ENCODE data around the gene WASHC2A. TPM values are rescaled to one million over a fixed set of nuclear protein-coding genes. Genes with fewer than 3 reads are reported as not detected.
"Not testable (repeated sequence)": the region's sequence is repeated elsewhere in the genome, so short reads cannot be mapped to it uniquely, and the experiment has no call there.

The WASHC2A gene
- total and polyA plus RNA-seq, 2 of the 13 experiments (the other 11 are each of a cell fraction or from before 2014, with no cell fraction given): 22.8 to 29.6 TPM

DNA sequence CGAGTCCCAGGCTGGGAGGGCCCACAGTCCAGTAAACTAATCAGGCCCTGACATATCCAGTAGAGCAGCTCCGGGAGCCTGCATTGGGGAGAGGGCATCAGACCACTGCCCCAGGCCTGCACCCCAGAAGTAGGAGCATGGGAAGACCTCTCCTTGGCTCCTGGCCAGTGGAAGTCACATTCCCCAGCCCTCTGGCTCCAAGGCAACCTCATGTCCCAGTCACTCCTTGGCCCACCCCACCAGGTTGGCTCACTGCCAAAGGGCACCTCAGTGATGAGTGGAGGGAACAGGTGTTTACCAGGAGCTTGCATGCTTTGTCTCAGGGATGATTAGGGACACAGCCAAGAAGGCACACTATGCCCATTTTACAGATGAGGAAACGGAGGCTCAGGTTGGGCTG, 48.5 kb upstream of the WASHC2A start:
- H4K20me1 ChIP-seq (ENCODE audit: insufficient read depth, low read length); FAIRE-seq; H3K27me3 ChIP-seq (ENCODE audit: control insufficient read depth in 1 of 2, insufficient read depth in 2 of 2, low read length in 2 of 2); in situ Hi-C loops (cut with HindIII; ENCODE audit: extremely low pct_ligation_motif_present, low pct_unique_long_range_greater_than_20kb); POLR2A ChIA-PET; ATAC-seq; H2AFZ ChIP-seq (ENCODE audit: low read length); H3K36me3 ChIP-seq (replicated peaks in 1 of 2; ENCODE audit: control insufficient read depth in 1 of 2, insufficient read depth in 2 of 2, low read length in 2 of 2); BruUV-seq (replicated peaks); H3K9ac ChIP-seq (ENCODE audit: insufficient read depth, low read depth, low read length); H3K4me1 ChIP-seq (ENCODE audit: insufficient read depth, low read length); DNase-seq (ENCODE audit: low spot score); H3K27ac ChIP-seq (ENCODE audit: extremely low read length, insufficient read depth, low read length); H3K4me3 ChIP-seq (replicated peaks in 1 of 3; ENCODE audit: insufficient read depth in 1 of 3, low read depth in 2 of 3, low read length in 3 of 3); intact Hi-C loops (cut with micrococcal nuclease; ENCODE audit: unreplicated experiment); H3K4me2 ChIP-seq (ENCODE audit: low read depth, low read length); H3K9me3 ChIP-seq (ENCODE audit: low read length); CTCF ChIA-PET (ENCODE audit: low intra/inter-chr PET ratio, low total read pairs); H3K79me2 ChIP-seq (ENCODE audit: insufficient read depth, low read length): not testable (repeated sequence)
- peak; percentile 77 for TF ChIP-seq ZNF629 (CRISPR knock-in tag; conservative IDR thresholded peaks at IDR 0.05)
- WGBS (ENCODE audit: low lambda C conversion rate): no CpG with 5 or more reads among the region's 3 CpGs

DNA sequence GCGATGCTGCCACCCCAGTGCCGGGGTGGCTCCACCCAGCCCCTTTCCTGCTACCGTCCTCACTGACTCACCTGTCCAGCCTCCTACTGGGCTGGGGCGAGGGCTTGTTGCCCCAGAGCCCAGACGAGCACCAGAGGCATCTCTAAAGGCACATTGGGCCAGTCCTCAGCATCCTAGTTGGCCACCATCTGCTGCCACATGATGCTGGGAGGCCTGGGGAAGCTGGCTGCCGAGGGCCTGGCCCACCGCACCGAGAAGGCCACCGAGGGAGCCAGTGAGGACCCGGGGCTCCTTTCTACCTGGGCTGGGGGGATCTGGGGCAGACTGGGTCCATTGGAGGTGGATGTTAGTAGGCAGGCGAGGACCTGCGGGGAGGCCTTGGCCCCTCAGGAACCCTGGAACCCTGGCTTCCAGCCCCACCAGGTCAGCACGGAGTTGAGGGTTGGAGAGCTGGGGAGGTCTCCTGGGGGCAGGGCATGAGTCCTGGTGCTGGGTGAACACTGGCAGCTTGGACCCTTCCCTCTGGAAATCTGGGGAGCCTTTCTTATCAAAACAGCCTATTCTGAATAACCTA, 47.2 kb upstream of the WASHC2A start:
- H3K79me2 ChIP-seq (ENCODE audit: insufficient read depth, low read length); ATAC-seq; H3K9me3 ChIP-seq (ENCODE audit: low read length); DNase-seq (ENCODE audit: low spot score); in situ Hi-C loops (cut with HindIII; ENCODE audit: extremely low pct_ligation_motif_present, low pct_unique_long_range_greater_than_20kb); H3K27me3 ChIP-seq (ENCODE audit: control insufficient read depth in 1 of 2, insufficient read depth in 2 of 2, low read length in 2 of 2); H3K36me3 ChIP-seq (replicated peaks in 1 of 2; ENCODE audit: control insufficient read depth in 1 of 2, insufficient read depth in 2 of 2, low read length in 2 of 2); H3K4me3 ChIP-seq (replicated peaks in 1 of 3; ENCODE audit: insufficient read depth in 1 of 3, low read depth in 2 of 3, low read length in 3 of 3); CTCF ChIA-PET (ENCODE audit: low intra/inter-chr PET ratio, low total read pairs); H3K4me2 ChIP-seq (ENCODE audit: low read depth, low read length); H3K9ac ChIP-seq (ENCODE audit: insufficient read depth, low read depth, low read length); H3K27ac ChIP-seq (ENCODE audit: extremely low read length, insufficient read depth, low read length); H2AFZ ChIP-seq (ENCODE audit: low read length); H4K20me1 ChIP-seq (ENCODE audit: insufficient read depth, low read length); BruUV-seq (replicated peaks); FAIRE-seq; intact Hi-C loops (cut with micrococcal nuclease; ENCODE audit: unreplicated experiment); POLR2A ChIA-PET; H3K4me1 ChIP-seq (ENCODE audit: insufficient read depth, low read length): not testable (repeated sequence)
- 42% methylated on average over 2 of the region's 13 CpGs for WGBS (ENCODE audit: low lambda C conversion rate)

DNA sequence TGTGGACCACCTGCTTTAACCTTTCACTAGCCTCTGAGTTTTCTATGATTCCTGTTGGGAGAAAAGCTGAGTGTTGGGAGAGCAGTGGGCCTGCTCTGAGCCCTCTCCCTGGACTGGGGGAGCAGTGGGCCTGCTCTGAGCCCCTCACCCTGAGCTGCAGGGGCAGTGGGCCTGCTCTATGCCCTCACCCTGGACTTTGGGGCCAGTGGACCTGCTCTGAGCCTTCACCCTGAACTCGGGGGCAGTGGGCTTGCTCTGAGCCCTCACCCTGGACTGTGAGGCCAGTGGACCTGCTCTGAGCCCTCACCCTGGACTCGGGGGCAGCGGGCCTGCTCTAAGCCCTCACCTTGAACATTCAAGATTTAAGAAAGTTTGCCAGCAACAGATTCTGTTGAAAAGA, 46.1 kb upstream of the WASHC2A start:
- ChIA-PET CTCF (ENCODE audit: low intra/inter-chr PET ratio, low total read pairs) (no interaction called here), POLR2A (no interaction called here)
- Histone ChIP-seq H3K27me3 (ENCODE audit: control insufficient read depth in 1 of 2, insufficient read depth in 2 of 2, low read length in 2 of 2) (peaks cover 1 to 7% of the 10 kb centered on the region in 2 experiments; a peak in 3 of 5 replicates), H3K4me3 (replicated peaks in 1 of 3; ENCODE audit: insufficient read depth in 1 of 3, low read depth in 2 of 3, low read length in 3 of 3) (peak overlapping the region in 1 of 3 experiments; percentile 48; a peak in 1 of 6 replicates), H3K4me2 (ENCODE audit: low read depth, low read length) (peak overlapping the region; percentile 42; the same call in 1 of the 2 replicates), H4K20me1 (ENCODE audit: insufficient read depth, low read length) (no peaks in the 10 kb centered on the region), H2AFZ (ENCODE audit: low read length) (no peak overlapping the region), H3K9ac (ENCODE audit: insufficient read depth, low read depth, low read length) (0 out of 2 replicates have a peak overlapping the region, but pooled peaks have one; percentile 8), H3K36me3 (replicated peaks in 1 of 2; ENCODE audit: control insufficient read depth in 1 of 2, insufficient read depth in 2 of 2, low read length in 2 of 2) (no peaks in the 10 kb centered on the region), H3K4me1 (ENCODE audit: insufficient read depth, low read length) (peaks cover 8% of the 10 kb centered on the region), H3K27ac (ENCODE audit: extremely low read length, insufficient read depth, low read length) (no peak overlapping the region), H3K79me2 (ENCODE audit: insufficient read depth, low read length) (no peaks in the 10 kb centered on the region), H3K9me3 (ENCODE audit: low read length) (no peaks in the 10 kb centered on the region)
- whole genome bisulfite sequencing (ENCODE audit: low lambda C conversion rate): 69% methylated on average over 2 of the region's 3 CpGs
- peak; percentile 53 for ATAC-seq
- intact Hi-C loops (cut with micrococcal nuclease; ENCODE audit: unreplicated experiment): no loop called here
- no TSS peak for BruUV-seq (replicated peaks)
- no peak for DNase-seq (ENCODE audit: low spot score)
- in situ Hi-C loops (cut with HindIII; ENCODE audit: extremely low pct_ligation_motif_present, low pct_unique_long_range_greater_than_20kb): no loop called here
- FAIRE-seq: no peak
- TF ChIP-seq MTF2 (CRISPR knock-in tag; IDR thresholded peaks at IDR 0.05; ENCODE audit: borderline replicate concordance) (no peak), MZF1 (CRISPR knock-in tag; IDR thresholded peaks at IDR 0.05; ENCODE audit: borderline replicate concordance) (no peak), ARHGAP35 (CRISPR knock-in tag; IDR thresholded peaks at IDR 0.05; ENCODE audit: borderline replicate concordance) (no peak), ZBTB8A (CRISPR knock-in tag; IDR thresholded peaks at IDR 0.05; ENCODE audit: borderline replicate concordance, low read depth) (no peak), SP1 (IDR thresholded peaks at IDR 0.05) (no peak), SP1 (CRISPR knock-in tag; IDR thresholded peaks at IDR 0.05) (no peak), ZBTB7B (CRISPR knock-in tag; IDR thresholded peaks at IDR 0.05) (no peak), HNF4A (CRISPR knock-in tag; IDR thresholded peaks at IDR 0.05) (0 out of 2 replicates have a peak, but pooled peaks have one; percentile 7), MXI1 (IDR thresholded peaks at IDR 0.05; ENCODE audit: borderline replicate concordance, low read depth, low read length) (no peak), ZNF768 (CRISPR knock-in tag; IDR thresholded peaks at IDR 0.05) (no peak)
- TF ChIP-seq, protein P1, sequence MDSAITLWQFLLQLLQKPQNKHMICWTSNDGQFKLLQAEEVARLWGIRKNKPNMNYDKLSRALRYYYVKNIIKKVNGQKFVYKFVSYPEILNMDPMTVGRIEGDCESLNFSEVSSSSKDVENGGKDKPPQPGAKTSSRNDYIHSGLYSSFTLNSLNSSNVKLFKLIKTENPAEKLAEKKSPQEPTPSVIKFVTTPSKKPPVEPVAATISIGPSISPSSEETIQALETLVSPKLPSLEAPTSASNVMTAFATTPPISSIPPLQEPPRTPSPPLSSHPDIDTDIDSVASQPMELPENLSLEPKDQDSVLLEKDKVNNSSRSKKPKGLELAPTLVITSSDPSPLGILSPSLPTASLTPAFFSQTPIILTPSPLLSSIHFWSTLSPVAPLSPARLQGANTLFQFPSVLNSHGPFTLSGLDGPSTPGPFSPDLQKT (CRISPR knock-in tag; IDR thresholded peaks at IDR 0.05; ENCODE audit: borderline replicate concordance): no peak

All from HepG2 (cell line).